Fibroblast of skin of left biceps (primary cell): ENCODE data around the gene EFNA2.

ENCODE experiments used
- DNase-seq, 2 experiments: peaks; one replicate each; pipeline ENCODE4 v3.0.0-alpha.2; 2013; ENCODE audit warnings: low read depth in 2 of 2

EFNA2 gene

DNA sequence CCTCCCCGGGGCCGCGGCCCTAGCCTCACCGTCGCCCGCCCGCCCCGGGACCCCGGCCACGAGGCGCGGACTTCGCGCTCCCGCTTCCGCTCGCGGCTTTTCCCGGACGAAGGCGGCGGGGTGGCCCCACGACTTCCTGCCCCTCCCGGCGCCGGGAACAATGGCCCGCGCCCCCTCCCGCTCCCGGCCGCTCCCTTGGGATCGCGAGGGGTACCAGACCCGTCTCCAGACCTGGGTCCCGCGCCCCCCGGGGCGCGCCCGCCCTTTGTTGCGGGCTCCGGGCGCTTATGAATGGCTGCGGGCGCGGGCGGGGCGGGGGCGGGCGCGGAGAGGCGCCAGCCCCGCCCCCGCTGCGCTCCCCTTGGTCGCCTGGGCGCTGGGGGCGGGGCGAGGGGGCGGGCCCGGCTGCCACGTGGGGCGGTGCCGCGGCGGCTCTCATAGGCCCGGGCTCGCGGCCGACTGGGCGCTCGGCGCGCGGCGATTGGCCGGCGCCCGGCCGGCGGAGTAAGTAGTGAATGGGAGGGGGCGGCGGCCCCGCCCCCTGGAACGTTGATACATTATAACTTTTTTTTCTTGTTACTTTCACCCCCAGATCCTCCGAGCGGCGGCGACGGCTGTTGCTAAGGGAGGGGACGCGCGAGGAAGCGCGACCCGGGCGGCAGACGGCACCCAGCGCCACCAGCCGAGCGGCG lies 36.2 kb upstream of the EFNA2 start:
- peak; percentile 95 for DNase-seq

DNA sequence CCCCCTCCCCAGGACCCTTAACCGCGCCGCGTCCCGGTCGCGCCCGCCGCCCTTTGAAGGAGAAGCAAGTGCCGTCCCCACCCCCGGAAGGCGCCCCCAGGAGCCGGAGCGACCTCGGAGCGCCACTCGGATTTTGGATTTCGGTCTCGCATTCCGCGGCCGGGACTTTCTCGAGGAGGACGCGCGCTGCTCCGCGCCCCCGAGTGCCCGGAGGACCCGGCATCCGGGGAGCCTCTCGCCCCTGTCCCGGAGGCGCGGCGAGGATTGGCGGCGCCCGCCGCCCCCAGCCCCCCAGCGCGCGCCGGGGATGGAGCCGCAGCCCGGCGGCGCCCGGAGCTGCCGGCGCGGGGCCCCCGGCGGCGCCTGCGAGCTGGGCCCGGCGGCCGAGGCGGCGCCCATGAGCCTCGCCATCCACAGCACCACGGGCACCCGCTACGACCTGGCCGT lies 35.7 kb upstream of the EFNA2 start:
- DNase-seq: no peak

DNA sequence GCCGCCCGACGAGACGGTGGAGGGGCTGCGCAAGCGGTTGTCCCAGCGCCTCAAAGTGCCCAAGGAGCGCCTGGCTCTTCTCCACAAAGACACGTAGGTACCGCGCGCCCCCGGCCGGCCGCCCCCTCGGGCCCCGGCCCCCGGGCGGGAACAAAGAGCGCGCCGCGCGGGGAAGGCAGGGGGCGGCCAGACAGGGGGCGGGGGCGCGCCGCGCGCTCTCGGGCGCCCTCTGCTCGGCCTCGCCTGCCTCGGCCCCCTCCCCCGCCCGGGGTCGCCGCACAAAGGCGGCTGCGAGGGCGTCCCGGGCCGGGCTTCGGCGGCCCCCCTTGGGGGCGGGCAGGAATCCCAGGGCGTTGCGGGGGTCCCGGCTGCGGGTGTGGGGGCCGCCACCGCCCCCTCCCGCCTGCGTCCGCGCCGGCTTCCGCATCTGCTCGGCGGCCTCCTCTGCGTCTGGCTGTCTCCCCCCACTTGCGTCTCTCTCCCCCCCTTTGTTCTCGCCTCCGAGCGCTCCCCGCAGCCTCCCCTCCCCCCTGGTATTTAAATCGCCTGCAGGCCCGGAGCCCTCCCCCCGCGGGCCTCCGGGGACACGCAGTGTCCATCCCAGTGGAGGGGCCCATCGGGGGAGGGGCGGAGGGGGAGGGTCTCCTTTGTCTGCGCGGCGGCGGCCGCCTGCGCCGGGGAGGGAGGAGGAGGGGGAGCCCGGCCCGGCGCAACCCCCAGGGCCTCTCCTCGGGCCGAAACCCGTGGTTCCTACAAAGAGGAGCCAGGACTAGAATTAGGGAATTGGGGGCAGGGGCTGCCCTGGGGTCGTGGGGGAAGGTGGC lies 35.0 kb upstream of the EFNA2 start:
- DNase-seq: no peak

DNA sequence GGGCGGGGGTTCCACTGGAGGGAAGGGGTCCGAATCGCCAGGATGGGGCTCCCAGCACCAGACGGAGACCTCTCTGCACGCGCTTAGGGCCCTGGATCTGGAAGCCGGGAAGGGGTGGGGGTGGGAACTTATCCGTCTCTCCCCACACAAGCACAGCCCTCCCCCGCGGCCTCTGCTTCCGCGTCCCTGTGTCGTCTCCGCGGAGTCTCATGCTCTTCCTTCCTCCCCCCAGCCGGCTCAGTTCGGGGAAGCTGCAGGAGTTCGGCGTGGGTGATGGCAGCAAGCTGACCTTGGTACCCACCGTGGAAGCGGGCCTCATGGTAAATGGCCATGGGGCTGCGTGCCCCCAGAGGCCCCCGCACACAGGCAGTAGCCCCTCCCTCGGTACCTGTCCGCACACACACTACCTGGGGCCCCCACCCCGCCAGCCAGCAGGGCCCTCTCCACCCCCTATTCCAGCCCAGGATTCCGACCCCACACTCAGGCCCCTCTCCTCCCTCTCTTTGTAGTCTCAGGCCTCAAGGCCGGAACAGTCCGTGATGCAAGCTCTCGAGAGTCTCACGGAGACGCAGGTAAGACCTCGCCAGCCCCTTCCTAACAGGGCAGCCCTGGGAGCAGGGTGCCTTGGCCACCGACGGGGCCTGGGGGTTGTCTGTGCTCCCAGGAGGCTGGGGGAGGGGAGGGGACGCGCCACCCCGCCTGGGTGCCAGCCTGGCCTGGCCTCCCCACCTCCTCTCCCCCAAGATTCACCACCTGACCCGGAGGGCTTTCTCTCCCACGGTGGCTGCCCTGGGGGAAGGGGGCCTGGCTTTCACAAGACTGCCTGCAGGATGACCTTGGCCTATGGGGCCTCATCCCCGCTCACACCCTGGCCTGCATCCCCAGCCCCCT lies 34.1 kb upstream of the EFNA2 start:
- DNase-seq: no peak

DNA sequence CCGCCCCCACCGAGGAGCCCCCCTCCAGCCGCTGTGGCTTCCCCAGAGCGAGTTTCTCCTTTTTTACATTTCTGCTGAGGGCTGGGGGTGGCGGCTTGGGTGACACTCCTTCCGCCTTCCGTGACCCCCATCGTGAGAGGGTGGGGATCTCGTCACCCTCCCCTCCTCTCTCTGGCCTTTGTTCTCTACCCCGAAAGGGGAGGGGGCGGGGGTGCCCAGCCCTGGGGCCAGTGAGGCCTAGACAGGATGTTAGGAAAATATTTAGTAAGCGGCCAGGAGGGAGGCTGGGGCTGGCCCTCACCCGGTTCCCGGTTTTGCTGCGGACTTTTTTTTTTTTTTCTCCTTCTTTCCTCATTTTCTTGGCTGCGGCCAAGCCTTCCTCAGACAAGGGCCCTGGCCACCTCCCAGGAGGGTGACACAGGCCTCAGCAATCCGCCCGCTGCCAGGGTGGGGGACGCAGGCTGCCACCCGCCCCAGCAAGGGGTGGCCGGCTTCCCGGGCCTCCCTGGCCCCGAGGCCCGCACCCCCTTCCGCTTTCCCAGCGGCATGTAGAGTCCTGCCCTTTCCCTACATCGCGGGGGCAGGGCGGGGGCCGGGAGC lies 33.4 kb upstream of the EFNA2 start:
- peak; percentile 81 to 83 for DNase-seq

DNA sequence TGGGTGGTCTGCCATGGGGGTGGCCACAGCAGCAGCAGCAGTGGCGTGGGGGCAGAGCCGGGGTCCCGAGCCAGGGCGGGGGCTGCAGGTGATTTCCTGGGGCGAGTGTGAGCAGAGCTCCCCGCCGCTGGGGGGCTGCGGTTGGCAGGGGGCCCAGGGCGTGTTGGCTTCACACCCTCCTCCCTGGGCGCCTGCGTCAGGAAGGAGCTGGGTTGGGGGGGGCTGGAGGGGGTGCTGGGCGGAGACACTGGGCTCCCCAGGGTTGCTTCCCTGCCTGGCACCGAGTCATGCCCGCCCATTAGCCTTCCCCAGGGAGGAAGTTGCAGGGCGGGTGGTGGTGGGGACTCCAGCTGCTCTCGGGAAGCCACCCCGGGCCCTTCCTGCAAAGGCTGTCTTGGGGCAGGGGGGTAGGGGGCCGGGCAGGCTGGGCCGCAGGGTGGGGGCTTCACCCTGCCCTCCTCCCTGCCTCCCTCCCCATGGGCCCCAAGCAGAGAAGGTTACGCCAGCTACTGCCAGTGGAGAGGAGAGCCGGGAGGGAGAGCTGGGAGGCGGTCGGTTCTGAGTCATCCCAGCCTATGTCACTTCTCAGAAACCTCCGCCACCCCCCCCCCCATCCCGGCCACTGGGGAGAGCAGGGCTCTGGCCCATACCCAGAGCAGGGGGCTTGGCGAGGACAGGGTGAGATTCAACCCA lies 32.7 kb upstream of the EFNA2 start:
- DNase-seq: peak; percentile 92 to 95

DNA sequence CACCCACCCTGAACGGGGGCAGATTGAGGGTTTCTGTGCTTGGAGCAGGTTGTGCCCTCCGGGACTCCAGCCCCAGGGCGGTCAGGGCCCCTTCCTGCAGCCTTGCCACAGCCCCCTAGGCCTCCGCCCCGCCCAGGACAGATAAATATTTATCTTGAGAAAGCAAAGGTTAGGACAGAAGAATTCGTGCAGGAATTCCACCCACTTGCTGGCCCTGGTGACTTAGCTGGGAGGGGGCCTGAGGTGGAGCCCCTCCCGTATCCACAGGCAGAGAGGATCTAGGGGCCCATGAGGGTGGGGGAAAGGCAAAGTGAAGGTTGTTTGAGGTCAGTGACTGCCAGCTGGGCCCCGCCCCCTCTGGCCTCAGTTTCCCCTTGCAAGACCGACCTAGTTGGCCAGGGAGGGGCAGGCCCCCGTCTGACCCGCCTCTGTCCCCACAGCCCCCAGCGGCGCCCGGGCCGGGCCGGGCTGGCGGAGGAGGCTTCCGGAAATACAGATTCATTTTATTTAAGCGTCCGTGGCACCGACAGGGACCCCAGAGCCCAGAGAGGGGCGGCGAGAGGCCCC lies 32.1 kb upstream of the EFNA2 start:
- DNase-seq: no peak

DNA sequence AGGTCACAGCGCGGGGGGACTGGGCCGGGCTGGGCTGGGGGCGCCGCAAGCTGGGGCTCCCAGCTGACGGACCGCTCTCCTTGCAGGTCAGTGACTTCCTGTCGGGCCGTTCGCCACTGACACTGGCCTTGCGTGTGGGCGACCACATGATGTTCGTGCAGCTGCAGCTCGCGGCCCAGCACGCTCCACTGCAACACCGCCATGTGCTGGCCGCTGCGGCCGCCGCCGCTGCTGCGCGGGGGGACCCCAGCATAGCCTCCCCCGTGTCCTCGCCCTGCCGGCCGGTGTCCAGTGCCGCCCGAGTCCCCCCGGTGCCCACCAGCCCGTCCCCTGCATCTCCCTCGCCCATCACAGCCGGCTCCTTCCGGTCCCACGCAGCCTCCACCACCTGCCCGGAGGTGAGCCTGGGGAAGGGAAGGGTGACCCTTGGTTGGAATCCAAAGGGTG lies 31.6 kb upstream of the EFNA2 start:
- DNase-seq: no peak

DNA sequence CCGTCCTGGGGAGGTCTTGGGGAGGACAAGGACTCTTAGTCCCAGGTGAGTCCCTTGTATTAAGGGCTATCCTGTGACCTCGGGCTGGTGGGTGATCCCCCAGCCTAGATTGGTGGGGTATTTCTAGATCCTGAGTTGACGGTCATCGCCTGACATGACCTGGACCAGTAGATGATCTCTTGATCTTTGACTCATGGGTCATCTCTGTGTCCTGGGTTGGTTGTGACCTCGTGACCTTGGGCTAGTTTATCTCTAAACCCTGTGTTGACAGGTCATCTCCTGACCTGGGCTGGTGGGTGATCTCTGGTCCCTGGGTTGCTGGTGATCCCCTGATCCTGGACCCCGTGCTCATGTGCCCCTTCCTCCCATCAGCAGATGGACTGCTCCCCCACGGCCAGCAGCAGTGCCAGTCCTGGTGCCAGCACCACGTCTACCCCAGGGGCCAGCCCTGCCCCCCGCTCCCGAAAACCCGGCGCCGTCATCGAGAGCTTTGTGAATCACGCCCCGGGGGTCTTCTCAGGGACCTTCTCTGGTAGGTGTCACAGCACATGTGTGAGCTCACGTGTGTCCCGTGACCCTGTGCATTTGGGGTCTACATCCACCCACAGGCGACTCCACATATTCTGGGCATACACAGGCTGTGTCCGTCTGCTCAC lies 31.0 kb upstream of the EFNA2 start:
- no peak for DNase-seq

DNA sequence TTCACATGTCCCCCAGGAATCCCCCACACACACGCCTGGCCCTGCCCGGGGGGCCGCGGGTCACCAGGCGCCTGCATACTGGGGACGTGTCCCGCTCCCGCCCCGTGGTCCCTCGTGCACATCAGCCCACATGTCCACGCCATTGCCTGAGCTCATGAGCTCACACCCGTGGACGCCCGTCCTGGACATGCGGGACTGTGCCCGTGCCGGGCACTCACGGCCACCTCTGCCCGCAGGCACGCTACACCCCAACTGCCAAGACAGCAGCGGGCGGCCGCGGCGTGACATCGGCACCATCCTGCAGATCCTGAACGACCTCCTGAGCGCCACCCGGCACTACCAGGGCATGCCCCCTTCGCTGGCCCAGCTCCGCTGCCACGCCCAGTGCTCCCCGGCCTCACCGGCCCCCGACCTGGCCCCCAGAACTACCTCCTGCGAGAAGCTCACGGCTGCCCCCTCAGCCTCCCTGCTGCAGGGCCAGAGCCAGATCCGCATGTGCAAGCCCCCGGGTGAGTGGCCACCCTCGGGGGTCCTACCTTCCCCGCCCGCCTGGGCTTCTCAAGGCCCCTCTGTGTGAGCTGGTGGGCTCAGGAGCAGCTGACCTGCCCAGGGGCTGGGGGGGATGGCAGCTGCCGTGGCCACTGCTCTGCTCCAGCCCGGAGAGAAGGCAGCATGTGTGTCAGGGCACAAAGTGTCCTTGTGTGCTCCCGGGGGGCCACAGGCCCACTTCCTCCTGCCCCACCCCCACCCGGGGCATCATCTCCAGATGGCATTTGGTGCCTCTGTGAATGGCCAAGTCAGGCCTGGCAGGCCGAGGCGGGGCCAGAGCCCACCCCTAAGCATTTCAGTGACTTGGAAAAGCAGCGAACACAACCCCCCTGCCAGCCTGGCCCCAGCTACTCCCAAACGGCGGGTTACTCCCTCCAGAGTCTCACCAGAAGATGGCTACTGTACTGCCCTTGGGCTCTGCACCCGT lies 30.2 kb upstream of the EFNA2 start:
- DNase-seq: no peak

DNA sequence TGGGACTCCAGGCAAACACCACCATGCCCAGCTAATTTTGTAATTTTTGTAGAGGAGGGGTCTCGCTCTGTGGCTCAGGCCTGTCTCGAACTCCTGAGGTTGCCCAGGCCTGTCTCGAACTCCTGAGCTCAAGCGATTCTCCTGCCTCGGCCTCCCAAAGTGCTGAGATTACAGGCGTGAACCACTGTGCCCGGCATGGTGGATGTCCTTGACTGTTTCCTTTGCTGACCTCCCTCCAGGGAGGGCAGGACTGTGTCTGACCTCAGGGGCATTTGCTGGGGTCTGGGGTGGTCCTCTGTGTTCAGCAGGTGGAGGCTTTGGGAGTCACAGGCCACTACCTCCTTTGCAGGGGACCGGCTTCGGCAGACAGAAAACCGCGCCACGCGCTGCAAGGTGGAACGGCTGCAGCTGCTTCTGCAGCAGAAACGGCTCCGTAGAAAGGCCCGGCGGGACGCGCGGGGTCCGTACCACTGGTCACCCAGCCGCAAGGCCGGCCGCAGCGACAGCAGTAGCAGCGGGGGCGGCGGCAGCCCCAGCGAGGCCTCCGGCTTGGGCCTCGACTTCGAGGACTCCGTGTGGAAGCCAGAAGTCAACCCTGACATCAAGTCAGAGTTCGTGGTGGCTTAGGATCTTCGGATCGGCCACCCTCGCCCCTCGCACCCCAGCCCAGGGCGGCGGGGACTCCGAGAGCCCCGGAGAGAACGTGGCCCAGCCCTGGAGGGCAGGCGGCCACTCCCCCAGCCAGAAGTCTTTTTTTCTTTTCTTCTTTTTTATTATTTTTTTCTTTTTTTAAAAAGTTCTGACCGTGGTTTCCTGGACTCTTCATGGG lies 28.8 kb upstream of the EFNA2 start:
- DNase-seq: no peak

DNA sequence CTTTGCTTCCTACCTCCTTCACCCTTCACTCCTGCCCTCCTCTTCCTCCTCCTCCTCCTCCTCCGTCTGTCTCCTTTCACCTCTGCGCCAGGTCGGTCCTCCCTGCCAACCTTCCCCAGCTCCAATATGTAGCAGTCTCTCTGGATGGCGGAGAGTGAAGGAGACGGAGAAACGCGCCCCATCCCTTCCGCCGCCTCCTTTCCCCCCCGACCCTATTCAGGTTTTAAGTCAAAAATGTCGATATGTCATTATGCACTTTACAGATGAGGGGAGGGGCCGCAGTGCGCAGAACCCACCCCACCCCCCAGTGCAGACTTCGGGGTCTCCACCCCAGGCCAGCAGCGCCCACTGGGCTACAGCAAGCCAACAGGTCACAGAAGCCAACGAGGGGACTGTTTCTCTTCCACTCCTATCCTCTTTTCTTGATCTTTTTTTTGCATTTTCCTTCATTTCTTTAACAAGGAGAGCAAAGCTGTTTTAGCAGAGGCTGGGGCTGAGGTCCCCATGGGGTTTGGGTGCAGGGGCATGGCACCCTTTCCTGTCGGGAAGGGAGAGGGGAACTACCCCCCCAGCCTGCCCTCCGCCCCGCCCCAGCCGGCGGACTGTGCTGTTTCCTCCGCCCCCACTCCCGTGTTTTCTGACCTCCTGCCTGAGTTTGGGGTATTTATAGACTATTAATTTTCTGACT lies 28.1 kb upstream of the EFNA2 start:
- no peak for DNase-seq

DNA sequence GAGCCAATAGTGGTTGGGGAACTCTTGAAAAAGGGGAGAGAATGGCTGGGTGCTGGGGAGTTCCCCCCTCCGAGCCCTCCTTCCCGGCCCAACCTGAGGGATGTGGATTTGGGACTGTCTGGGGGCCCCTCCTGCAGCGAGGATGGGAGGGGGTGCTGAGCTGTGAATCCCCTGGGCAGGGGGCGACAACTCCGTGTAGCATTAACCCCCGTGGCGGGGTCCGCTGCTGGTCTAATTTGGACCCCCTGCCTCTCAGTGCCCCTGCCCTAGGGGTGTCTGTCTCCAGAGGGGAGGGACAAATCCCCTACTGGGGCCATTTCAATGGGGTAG lies 27.5 kb upstream of the EFNA2 start:
- DNase-seq: no peak

DNA sequence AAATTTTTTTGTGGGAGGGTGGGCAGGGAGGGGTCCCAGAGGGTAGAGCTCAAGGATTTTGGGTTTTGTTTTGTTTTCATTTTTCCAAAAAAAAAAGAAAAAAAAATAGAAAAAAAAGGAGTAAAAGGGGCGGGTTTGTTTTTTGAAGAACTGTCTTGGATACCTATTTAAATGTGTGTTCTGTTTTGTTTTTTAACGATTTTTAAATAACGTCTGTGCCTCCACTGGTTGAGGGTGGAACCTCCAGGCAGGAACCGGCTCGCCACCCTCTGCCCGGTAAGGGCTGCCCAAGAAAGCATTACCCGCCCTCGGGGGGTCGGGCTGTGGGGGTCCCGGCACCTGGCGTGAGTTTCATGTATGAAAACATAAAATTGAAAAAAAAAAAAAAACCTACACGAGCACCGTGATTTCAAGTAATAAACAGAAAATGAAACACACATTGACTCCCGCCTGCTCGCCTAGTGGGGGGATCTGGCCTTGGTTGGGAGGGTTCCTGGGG lies 26.9 kb upstream of the EFNA2 start:
- DNase-seq: no peak

DNA sequence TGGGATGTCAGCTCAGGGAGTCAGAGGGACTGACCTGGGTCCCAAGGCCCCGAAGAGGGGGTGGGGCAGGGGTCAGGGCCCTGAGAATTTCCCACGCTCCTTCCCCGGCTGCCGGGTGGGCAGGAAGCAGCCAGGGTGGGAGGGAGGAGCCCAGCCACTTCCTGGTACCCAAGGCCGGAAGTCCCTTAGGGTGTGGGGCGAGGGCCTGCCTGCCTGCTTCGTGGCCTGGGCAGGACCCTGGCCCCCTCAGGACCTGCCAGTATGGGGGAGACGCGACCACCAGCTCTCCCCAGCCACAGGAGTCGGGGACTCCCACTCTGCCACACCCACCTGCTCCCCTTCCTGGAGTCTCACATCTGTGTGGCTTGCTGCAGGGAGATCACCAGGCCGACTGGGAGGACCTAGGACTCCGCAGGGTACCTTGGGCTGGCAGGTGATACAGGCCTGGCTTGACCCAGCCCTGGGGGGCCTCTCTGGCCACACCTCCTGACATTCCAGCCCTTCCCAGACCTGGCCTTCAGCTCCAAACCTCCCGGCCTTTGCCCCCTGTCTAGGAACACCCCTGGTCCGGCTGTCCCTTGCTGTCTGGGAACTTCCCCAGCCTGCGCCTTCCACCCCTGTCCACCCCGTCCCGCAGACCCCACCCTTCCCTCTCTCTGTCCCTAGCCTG lies 26.3 kb upstream of the EFNA2 start:
- no peak for DNase-seq

DNA sequence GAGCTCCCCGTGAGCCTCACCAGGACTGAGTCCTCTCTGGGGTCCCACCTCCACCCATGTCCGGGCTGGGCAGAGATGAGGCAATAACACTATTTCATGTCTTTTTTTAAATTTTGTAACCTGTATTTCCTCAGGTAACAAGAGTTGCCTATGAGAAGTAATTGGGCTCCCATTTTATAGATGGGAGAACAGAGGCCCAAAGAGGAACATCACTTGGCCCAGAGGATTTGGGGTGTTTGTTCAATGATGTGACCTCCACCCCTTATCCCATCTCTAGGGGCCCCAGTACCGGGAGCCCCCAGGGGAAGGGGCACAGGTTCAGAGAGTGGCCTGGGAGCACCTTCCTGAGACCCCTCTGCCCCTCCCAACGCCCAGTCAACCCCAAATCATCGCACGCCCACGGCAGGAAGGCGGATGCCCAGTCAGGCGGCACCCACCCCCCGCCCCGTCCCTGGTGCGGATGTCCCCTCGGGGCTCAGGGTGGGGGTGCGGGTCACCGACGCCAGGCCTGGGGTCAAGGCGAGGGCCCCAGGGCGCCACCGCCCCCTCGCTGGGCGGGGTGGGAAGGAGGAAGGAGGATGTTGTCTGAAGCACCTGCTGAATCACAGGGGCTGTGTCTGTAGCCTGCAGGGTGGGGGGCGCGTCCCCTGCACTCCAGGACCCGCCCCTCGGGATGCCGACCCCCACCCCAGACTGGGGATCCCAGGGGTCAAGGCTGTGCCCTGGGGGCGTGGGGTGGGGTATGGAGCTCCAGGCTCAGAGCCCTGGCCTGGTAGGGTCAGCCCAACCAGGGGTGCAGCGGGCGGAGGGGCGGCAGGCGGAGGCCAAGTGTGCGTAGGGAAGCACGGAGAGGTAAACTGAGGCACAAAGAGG lies 25.6 kb upstream of the EFNA2 start:
- DNase-seq: no peak
